ENCODE results near the gene CDX1.

DNA sequence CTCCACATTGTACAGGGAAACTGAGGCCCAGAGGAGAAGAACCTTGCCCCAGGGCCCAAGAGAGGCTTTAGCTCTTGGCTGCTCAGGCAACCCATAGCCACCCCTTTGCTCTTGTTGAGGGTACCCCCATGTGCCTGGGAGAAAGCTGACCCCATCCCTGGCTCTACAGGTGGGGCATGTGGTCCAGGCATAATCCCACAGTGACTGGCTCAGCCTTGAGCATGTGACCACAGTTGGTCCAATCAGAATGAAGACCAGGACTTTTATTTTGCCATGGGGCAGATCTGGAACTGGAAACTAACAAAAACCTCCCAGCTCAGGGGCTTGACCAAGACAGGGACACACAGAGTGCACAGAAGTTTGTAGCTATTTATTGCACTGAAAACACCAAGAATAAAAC lies 52.6 kb downstream of the CDX1 start:
- TF ChIP-seq POLR2A (IDR thresholded peaks at IDR 0.05) = no peak
- TF ChIP-seq CTCF (IDR thresholded peaks at IDR 0.05) = no peak

All from adrenal gland (tissue), 5 donors.